Thoracic aorta (tissue), 2 donors: Measurements from ENCODE around the gene NOVA1. TPM values are rescaled to one million over a fixed set of nuclear protein-coding genes. Genes with fewer than 3 reads are reported as not detected.

Experiments used
- ATAC-seq: fragments of 150-250 bp; one replicate; pipeline ENCODE4 v1.8.0; 2017; ENCODE audit warnings: low read depth; ENCODE audit not compliant: insufficient number of reproducible peaks, low FRiP score
- DNase-seq: peaks from one replicate; pipeline ENCODE4 v3.0.0-alpha.2; 2020; ENCODE audit warnings: low spot score
- H3K27ac ChIP-seq, 2 donors: fragments of 200-600 bp; sonication (generic); 1 replicate in 1 of 2; 2 replicates in 1 of 2; pipeline ENCODE4 v1.5.1; 2016; ENCODE audit warnings: mild to moderate bottlenecking in 2 of 2, moderate library complexity in 2 of 2
- H3K27me3 ChIP-seq: fragments of 200-600 bp; sonication (generic); replicated peaks from 2 replicates; pipeline ENCODE4 v1.6.0; 2016; ENCODE audit warnings: mild to moderate bottlenecking; ENCODE audit not compliant: insufficient read depth
- H3K36me3 ChIP-seq: fragments of 200-600 bp; sonication (generic); one replicate; pipeline ENCODE4 v1.5.1; 2016
- H3K4me1 ChIP-seq, 2 donors: fragments of 200-600 bp; sonication (generic); 1 replicate in 1 of 2; 2 replicates in 1 of 2; pipeline versions ENCODE4 v1.5.1 to v1.6.0; 2016; ENCODE audit warnings: low read depth in 2 of 2, mild to moderate bottlenecking in 1 of 2; ENCODE audit not compliant: control insufficient read depth in 1 of 2
- H3K4me3 ChIP-seq: fragments of 200-600 bp; sonication (generic); 2 replicates; pipeline ENCODE4 v1.5.1; 2016; ENCODE audit warnings: mild to moderate bottlenecking
- H3K9me3 ChIP-seq: fragments of 200-600 bp; sonication (generic); 2 replicates; pipeline ENCODE4 v1.5.1; 2016
- total RNA-seq, 2 donors: library from RNA; depleted of rRNA; stranded (reverse); fragments of >200 nt; gene quantifications; one replicate each; pipeline versions ENCODE4 v1.1.0 to v1.2.3, GENCODE V29; 2016
- TF ChIP-seq, protein P1 (sequence below): fragments of 200-600 bp; sonication (generic); IDR thresholded peaks from one replicate; pipeline ENCODE4 v1.5.1; 2019; ENCODE audit warnings: antibody characterized with exemption

The NOVA1 gene
- total RNA-seq, 2 donors from 2014 or later, result 10.2 to 11.0 TPM

GRCh38 chr14:26414926-26415325 is 182.9 kb downstream of the NOVA1 start:
- Histone ChIP-seq H3K4me1 (no peaks in the 10 kb centered on the region), H3K27me3 (no peaks in the 10 kb centered on the region), H3K36me3 (no peaks in the 10 kb centered on the region), H3K4me3 (no peak overlapping the region), H3K27ac (no peak overlapping the region), H3K9me3 (no peaks in the 10 kb centered on the region)
- DNase-seq, result no peak
- TF ChIP-seq, protein P1, sequence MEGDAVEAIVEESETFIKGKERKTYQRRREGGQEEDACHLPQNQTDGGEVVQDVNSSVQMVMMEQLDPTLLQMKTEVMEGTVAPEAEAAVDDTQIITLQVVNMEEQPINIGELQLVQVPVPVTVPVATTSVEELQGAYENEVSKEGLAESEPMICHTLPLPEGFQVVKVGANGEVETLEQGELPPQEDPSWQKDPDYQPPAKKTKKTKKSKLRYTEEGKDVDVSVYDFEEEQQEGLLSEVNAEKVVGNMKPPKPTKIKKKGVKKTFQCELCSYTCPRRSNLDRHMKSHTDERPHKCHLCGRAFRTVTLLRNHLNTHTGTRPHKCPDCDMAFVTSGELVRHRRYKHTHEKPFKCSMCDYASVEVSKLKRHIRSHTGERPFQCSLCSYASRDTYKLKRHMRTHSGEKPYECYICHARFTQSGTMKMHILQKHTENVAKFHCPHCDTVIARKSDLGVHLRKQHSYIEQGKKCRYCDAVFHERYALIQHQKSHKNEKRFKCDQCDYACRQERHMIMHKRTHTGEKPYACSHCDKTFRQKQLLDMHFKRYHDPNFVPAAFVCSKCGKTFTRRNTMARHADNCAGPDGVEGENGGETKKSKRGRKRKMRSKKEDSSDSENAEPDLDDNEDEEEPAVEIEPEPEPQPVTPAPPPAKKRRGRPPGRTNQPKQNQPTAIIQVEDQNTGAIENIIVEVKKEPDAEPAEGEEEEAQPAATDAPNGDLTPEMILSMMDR, result no peak
- no peak for ATAC-seq

- Histone ChIP-seq H3K27ac (no peak overlapping the region), H3K27me3 (no peaks in the 10 kb centered on the region), H3K4me1 (no peaks in the 10 kb centered on the region), H3K4me3 (no peak overlapping the region), H3K9me3 (no peaks in the 10 kb centered on the region), H3K36me3 (no peaks in the 10 kb centered on the region)
- DNase-seq (no peak), ATAC-seq (no peak)
- TF ChIP-seq, protein P1, result no peak
Measured at GRCh38 chr14:26414103-26414502, 183.7 kb downstream of the NOVA1 start.

GRCh38 chr14:26412421-26412820 is 185.4 kb downstream of the NOVA1 start:
- ATAC-seq (no peak), DNase-seq (no peak)
- no peaks in the 10 kb centered on the region for H3K36me3 ChIP-seq
- H3K4me1 ChIP-seq, result no peaks in the 10 kb centered on the region
- no peaks in the 10 kb centered on the region for H3K27me3 ChIP-seq
- no peaks in the 10 kb centered on the region for H3K9me3 ChIP-seq
- TF ChIP-seq, protein P1, result no peak
- no peak overlapping the region for H3K4me3 ChIP-seq
- H3K27ac ChIP-seq, result no peak overlapping the region

GRCh38 chr14:26410189-26410685 is 187.6 kb downstream of the NOVA1 start:
- DNase-seq, result no peak
- Histone ChIP-seq H3K27me3 (no peaks in the 10 kb centered on the region), H3K4me3 (no peak overlapping the region), H3K9me3 (no peaks in the 10 kb centered on the region), H3K27ac (no peak overlapping the region), H3K36me3 (no peaks in the 10 kb centered on the region), H3K4me1 (no peaks in the 10 kb centered on the region)
- no peak for ATAC-seq
- TF ChIP-seq, protein P1, result no peak

DNA sequence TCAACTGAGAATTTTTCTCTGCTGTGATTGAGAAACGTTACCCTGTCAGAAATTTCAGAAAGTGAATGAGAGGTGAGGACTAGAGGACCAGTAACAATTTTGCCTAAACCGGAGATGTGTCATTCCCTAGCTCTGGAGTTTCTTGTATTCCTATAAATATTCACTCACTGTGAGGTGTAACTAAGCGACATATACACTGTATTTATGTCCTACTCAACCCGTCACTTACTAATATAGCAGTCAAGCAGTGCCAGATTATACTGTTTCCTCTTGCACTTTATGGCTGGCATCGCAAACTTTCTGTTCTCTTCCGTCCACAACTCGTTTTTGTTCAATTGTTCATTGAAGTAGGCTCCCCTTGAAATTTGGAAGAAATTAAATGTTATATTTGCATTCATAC is 192.9 kb downstream of the NOVA1 start:
- DNase-seq (no peak), ATAC-seq (no peak)
- Histone ChIP-seq H3K4me1 (no peaks in the 10 kb centered on the region), H3K27ac (no peak overlapping the region), H3K36me3 (no peaks in the 10 kb centered on the region), H3K4me3 (no peak overlapping the region), H3K9me3 (no peaks in the 10 kb centered on the region), H3K27me3 (no peaks in the 10 kb centered on the region)
- TF ChIP-seq, protein P1, result no peak
